OCI-LY3 (cell line): ENCODE measurements around the gene LCN2.
"Not testable (repeated sequence)": the region's sequence is repeated elsewhere in the genome, so short reads cannot be mapped to it uniquely, and the experiment has no call there.

Experiments used
- H2AFZ ChIP-seq: fragments of 200-600, 300-600 bp; shearing (Covaris generic); 2 replicates; pipeline ENCODE4 v1.6.0; 2014; ENCODE audit warnings: antibody characterized with exemption, low read depth, low read length
- H3K27ac ChIP-seq: fragments of 200-600, 300-600 bp; sonication (generic); 2 replicates; pipeline ENCODE4 v1.5.1; 2014; ENCODE audit warnings: mild to moderate bottlenecking, low read length, moderate library complexity, mixed read lengths
- H3K27me3 ChIP-seq: fragments of 200-600, 300-600 bp; sonication (generic); 2 replicates; pipeline ENCODE4 v1.6.1; 2014; ENCODE audit warnings: low read depth, low read length, mixed read lengths
- H3K36me3 ChIP-seq: fragments of 200-600, 300-600 bp; sonication (generic); replicated peaks from 2 replicates; pipeline ENCODE3; 2014; ENCODE audit warnings: low read depth, low read length, mixed read lengths
- H3K4me1 ChIP-seq: fragments of 300-600, 200-600 bp; sonication (generic); 2 replicates; pipeline ENCODE4 v1.6.1; 2014; ENCODE audit warnings: low read length, mixed read lengths
- H3K4me2 ChIP-seq: fragments of 200-600, 300-600 bp; sonication (generic); 2 replicates; pipeline ENCODE4 v1.6.1; 2014; ENCODE audit warnings: low read length, mixed read lengths
- H3K4me3 ChIP-seq: fragments of 300-600, 200-600 bp; sonication (generic); 2 replicates; pipeline ENCODE4 v1.5.1; 2014; ENCODE audit warnings: antibody characterized with exemption, mild to moderate bottlenecking, low read length, moderate library complexity
- H3K79me2 ChIP-seq: fragments of 300-600, 200-600 bp; shearing (Covaris generic); 2 replicates; pipeline ENCODE4 v1.6.1; 2014; ENCODE audit warnings: mild to moderate bottlenecking, low read length, mixed read lengths
- H3K9ac ChIP-seq: fragments of 300-600, 200-600 bp; shearing (Covaris generic); 2 replicates; pipeline ENCODE4 v1.6.0; 2014; ENCODE audit warnings: mild to moderate bottlenecking, low read length, moderate library complexity
- H3K9me3 ChIP-seq: fragments of 200-600, 300-600 bp; shearing (Covaris generic); 2 replicates; pipeline ENCODE4 v1.6.1; 2014; ENCODE audit warnings: low read length, mixed read lengths; ENCODE audit not compliant: insufficient read depth
- H4K20me1 ChIP-seq: fragments of 200-600, 300-600 bp; sonication (generic); 2 replicates; pipeline ENCODE4 v1.6.1; 2016; ENCODE audit warnings: low read length, mixed read lengths; ENCODE audit not compliant: insufficient read depth
- CTCF ChIP-seq: fragments of 200-600, 300-600 bp; sonication (generic); IDR thresholded peaks from 2 replicates; pipeline ENCODE4 v1.5.1; 2014; ENCODE audit warnings: antibody characterized with exemption, low read length, low read depth
- EZH2phosphoT487 ChIP-seq: fragments of 200-600 bp; shearing (Covaris generic); IDR thresholded peaks from 2 replicates; pipeline ENCODE4 v1.6.1; 2018; ENCODE audit warnings: antibody characterized with exemption, mixed run types, low read depth

LCN2 gene

GRCh38 chr9:128107468-128108268 lies 41.6 kb upstream of the LCN2 start:
- Histone ChIP-seq H3K27ac (no peak overlapping the region), H4K20me1 (no peaks in the 10 kb centered on the region; the same call in 1 of the 2 replicates), H3K4me1 (no peaks in the 10 kb centered on the region)

DNA sequence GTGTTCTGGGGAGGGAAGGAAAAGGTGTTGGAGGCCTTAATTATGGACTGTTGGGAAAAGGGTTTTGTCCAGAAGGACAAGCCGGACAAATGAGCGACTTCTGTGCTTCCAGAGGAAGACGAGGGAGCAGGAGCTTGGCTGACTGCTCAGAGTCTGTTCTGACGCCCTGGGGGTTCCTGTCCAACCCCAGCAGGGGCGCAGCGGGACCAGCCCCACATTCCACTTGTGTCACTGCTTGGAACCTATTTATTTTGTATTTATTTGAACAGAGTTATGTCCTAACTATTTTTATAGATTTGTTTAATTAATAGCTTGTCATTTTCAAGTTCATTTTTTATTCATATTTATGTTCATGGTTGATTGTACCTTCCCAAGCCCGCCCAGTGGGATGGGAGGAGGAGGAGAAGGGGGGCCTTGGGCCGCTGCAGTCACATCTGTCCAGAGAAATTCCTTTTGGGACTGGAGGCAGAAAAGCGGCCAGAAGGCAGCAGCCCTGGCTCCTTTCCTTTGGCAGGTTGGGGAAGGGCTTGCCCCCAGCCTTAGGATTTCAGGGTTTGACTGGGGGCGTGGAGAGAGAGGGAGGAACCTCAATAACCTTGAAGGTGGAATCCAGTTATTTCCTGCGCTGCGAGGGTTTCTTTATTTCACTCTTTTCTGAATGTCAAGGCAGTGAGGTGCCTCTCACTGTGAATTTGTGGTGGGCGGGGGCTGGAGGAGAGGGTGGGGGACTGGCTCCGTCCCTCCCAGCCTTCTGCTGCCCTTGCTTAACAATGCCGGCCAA lies 40.8 kb upstream of the LCN2 start:
- TF ChIP-seq CTCF = no peak
- TF ChIP-seq EZH2phosphoT487 = no peak
- Histone ChIP-seq H3K27ac (no peak overlapping the region), H3K4me1 (no peaks in the 10 kb centered on the region), H3K9me3 (no peaks in the 10 kb centered on the region), H3K4me3 (no peak overlapping the region), H3K9ac (no peak overlapping the region), H3K79me2 (no peaks in the 10 kb centered on the region), H2AFZ (no peak overlapping the region), H3K4me2 (no peak overlapping the region), H3K27me3 (no peaks in the 10 kb centered on the region), H3K36me3 (peaks cover 40% of the 10 kb centered on the region), H4K20me1 (no peaks in the 10 kb centered on the region; the same call in 1 of the 2 replicates)

More at GRCh38 chr9:128107468-128108268, 41.6 kb upstream of the LCN2 start:
- Histone ChIP-seq H3K9me3 (no peaks in the 10 kb centered on the region), H3K79me2 (no peaks in the 10 kb centered on the region), H2AFZ (no peak overlapping the region), H3K36me3 (peaks cover 37% of the 10 kb centered on the region), H3K27me3 (no peaks in the 10 kb centered on the region), H3K9ac (no peak overlapping the region), H3K4me2 (no peak overlapping the region), H3K4me3 (no peak overlapping the region)
- TF ChIP-seq CTCF = no peak
- no peak for TF ChIP-seq EZH2phosphoT487

- Histone ChIP-seq H3K27me3 (no peaks in the 10 kb centered on the region), H3K4me3 (no peak overlapping the region), H3K79me2 (no peaks in the 10 kb centered on the region), H3K4me1 (peaks cover 5% of the 10 kb centered on the region), H3K4me2 (no peak overlapping the region), H3K27ac (no peak overlapping the region), H4K20me1 (no peaks in the 10 kb centered on the region; the same call in 1 of the 2 replicates), H2AFZ (no peak overlapping the region), H3K9ac (no peak overlapping the region), H3K9me3 (no peaks in the 10 kb centered on the region), H3K36me3 (peaks cover 44% of the 10 kb centered on the region)
- TF ChIP-seq EZH2phosphoT487 (no peak), CTCF (no peak)
Measured at GRCh38 chr9:128109050-128109709, 40.1 kb upstream of the LCN2 start.

DNA sequence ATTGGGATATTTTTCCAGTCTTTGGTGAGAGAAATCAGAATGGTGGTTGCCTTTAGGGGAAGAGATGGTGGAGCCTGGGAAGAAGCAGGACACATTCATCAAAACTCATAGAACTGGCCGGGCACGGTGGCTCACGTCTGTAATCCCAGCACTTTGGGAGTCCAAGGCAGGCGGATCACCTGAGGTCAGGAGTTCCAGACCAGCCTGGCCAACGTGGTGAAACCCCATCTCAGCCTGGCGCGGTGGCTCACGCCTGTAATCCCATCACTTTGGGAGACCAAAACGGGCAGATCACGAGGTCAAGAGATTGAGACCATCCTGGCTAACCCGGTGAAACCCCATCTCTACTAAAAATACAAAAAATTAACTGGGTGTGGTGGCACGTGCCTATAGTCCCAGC lies 37.5 kb upstream of the LCN2 start:
- not testable (repeated sequence) for H2AFZ ChIP-seq, H3K79me2 ChIP-seq, H3K9ac ChIP-seq, H4K20me1 ChIP-seq, H3K27ac ChIP-seq, H3K4me3 ChIP-seq, H3K27me3 ChIP-seq, H3K9me3 ChIP-seq, H3K4me2 ChIP-seq
- H3K4me1 ChIP-seq = peaks cover 30% of the 10 kb centered on the region
- peaks cover 52% of the 10 kb centered on the region for H3K36me3 ChIP-seq
